K562 (cell line): ENCODE measurements around the gene ZFPM1. TPM values are rescaled to one million over a fixed set of nuclear protein-coding genes. Genes with fewer than 3 reads are reported as not detected.
A peak's percentile ranks its signal among the peaks of the same experiment; 100 is the strongest.

Experiments
- KDM1A ChIP-seq, 2 experiments: fragments of 450-650 bp; IDR thresholded peaks; 2 replicates each; pipeline ENCODE4 v1.6.1; 2016; ENCODE audit warnings: mild to moderate bottlenecking in 2 of 2
- NEUROD1 ChIP-seq: fragments of 150-350 bp; IDR thresholded peaks from 2 replicates; pipeline ENCODE4 v1.6.1; 2014; ENCODE audit warnings: borderline replicate concordance, low read length, low read depth; ENCODE audit not compliant: partially characterized antibody
- TAL1 ChIP-seq: fragments of 450-650 bp; IDR thresholded peaks from 2 replicates; pipeline ENCODE4 v1.6.1; 2016; ENCODE audit warnings: mild to moderate bottlenecking
- ZNF232 ChIP-seq: sonication (generic); formaldehyde crosslinking; IDR thresholded peaks from 2 replicates; pipeline ENCODE4 v1.8.0; 2022; ENCODE audit warnings: mild to moderate bottlenecking, missing genetic modification reagents
- polyA plus RNA-seq, 8 experiments: library from polyadenylated mRNA; depleted of rRNA in 4 of 8; stranded (reverse) in 5 of 8; unstranded in 3 of 8; fragments of >200 nt; fragmentation: Nextera tagmentation in 2 of 8; fragmentation: Illumina TruSeq in 1 of 8; extraction: Ambion mirVana in 2 of 8; extraction: Trizol in 1 of 8; gene quantifications; 2 replicates each; pipeline versions ENCODE4 v1.2.1 to v1.2.3, GENCODE V29; 2011 to 2014; ENCODE audit warnings: inconsistent platforms in 1 of 8, missing spikeins in 1 of 8
- total RNA-seq, 7 experiments: library from RNA; depleted of rRNA in 6 of 7; stranded (reverse); fragments of >200 nt in 6 of 7; fragmentation: Illumina TruSeq in 2 of 7; extraction: Trizol in 2 of 7; gene quantifications; 2 replicates each; pipeline versions ENCODE4 v1.2.1 to v1.2.3, GENCODE V29; 2011 to 2021; ENCODE audit warnings: low replicate concordance in 1 of 7
- TF ChIP-seq, protein P1 (sequence below): IDR thresholded peaks from 3 replicates; pipeline ENCODE4 v1.6.1; 2011; ENCODE audit warnings: borderline replicate concordance, mild to moderate bottlenecking, moderate library complexity; ENCODE audit not compliant: insufficient read length; ENCODE audit errors: extremely low read depth
- TF ChIP-seq, protein P2 (sequence below): IDR thresholded peaks from 2 replicates; pipeline ENCODE4 v1.6.1; 2011; ENCODE audit not compliant: insufficient read length; ENCODE audit errors: extremely low read depth
- TF ChIP-seq, protein P3 (sequence below): sonication (generic); formaldehyde crosslinking; IDR thresholded peaks from 2 replicates; pipeline ENCODE4 v1.9.0; 2022; ENCODE audit warnings: mild to moderate bottlenecking, missing genetic modification reagents
- TF ChIP-seq, protein P4 (sequence below): fragments of 450-650 bp; IDR thresholded peaks from 2 replicates; pipeline ENCODE4 v1.6.1; 2016; ENCODE audit warnings: antibody characterized with exemption
- TF ChIP-seq, protein P5 (sequence below): fragments of 250-450 bp; sonication (Bioruptor Pico); IDR thresholded peaks from 2 replicates; pipeline ENCODE4 v1.4.0; 2020; ENCODE audit warnings: mild to moderate bottlenecking

ZFPM1 gene
- total and polyA plus RNA-seq, 9 of the 15 experiments (the other 6 are each of a cell fraction or from before 2014, with no cell fraction given): 0.03 to 35.9 (median 1.4) TPM

DNA sequence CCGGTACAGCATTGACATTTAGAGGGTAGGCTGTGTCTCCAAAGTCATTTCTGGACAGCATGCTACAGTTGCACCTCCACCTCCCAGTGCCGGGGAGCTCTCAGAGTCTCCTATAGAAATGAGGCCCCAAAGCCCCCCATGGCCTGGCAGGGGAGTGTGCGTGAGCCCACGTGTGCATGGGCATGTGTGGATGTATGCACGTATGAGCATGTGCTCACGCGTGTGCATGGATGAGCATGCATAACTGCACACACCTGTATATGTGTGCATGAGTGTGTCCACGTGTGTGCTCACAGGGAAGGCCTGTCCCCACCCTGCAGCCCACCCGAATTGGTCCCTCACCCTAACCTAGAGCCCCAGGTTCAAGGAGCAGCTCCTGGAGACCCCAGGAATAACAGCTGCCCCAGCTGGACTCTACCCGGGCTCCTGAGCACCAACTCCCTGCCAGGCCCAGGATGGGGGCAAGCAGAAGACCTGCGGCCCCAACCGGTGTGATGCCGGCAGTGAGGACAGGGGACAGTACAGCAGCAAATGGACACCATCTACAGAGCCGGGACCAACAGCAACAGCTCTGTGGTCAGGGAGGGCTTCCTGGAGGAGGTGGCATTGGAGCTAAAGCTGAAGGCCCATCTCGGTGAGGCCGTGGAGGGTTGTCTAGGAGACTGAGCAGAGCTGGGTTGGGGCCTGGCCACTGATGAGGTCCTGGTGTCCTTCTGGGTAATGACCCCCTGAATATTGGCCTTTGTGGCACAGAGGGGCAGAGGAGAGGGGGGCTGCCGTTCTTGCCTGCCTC lies 35.2 kb upstream of the ZFPM1 start (continued):
- TF ChIP-seq, protein P1, sequence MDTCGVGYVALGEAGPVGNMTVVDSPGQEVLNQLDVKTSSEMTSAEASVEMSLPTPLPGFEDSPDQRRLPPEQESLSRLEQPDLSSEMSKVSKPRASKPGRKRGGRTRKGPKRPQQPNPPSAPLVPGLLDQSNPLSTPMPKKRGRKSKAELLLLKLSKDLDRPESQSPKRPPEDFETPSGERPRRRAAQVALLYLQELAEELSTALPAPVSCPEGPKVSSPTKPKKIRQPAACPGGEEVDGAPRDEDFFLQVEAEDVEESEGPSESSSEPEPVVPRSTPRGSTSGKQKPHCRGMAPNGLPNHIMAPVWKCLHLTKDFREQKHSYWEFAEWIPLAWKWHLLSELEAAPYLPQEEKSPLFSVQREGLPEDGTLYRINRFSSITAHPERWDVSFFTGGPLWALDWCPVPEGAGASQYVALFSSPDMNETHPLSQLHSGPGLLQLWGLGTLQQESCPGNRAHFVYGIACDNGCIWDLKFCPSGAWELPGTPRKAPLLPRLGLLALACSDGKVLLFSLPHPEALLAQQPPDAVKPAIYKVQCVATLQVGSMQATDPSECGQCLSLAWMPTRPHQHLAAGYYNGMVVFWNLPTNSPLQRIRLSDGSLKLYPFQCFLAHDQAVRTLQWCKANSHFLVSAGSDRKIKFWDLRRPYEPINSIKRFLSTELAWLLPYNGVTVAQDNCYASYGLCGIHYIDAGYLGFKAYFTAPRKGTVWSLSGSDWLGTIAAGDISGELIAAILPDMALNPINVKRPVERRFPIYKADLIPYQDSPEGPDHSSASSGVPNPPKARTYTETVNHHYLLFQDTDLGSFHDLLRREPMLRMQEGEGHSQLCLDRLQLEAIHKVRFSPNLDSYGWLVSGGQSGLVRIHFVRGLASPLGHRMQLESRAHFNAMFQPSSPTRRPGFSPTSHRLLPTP: peak; percentile 56
- TF ChIP-seq KDM1A (IDR thresholded peaks at IDR 0.05) (peak in 1 of 2 experiments; percentile 43; a peak in 1 of 4 replicates), TAL1 (no peak), ZNF232 (no peak), NEUROD1 (no peak)
- TF ChIP-seq, protein P2, sequence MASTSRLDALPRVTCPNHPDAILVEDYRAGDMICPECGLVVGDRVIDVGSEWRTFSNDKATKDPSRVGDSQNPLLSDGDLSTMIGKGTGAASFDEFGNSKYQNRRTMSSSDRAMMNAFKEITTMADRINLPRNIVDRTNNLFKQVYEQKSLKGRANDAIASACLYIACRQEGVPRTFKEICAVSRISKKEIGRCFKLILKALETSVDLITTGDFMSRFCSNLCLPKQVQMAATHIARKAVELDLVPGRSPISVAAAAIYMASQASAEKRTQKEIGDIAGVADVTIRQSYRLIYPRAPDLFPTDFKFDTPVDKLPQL: no peak
- TF ChIP-seq, protein P3, sequence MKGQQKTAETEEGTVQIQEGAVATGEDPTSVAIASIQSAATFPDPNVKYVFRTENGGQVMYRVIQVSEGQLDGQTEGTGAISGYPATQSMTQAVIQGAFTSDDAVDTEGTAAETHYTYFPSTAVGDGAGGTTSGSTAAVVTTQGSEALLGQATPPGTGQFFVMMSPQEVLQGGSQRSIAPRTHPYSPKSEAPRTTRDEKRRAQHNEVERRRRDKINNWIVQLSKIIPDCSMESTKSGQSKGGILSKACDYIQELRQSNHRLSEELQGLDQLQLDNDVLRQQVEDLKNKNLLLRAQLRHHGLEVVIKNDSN (CRISPR knock-in tag): no peak
- TF ChIP-seq, protein P4, sequence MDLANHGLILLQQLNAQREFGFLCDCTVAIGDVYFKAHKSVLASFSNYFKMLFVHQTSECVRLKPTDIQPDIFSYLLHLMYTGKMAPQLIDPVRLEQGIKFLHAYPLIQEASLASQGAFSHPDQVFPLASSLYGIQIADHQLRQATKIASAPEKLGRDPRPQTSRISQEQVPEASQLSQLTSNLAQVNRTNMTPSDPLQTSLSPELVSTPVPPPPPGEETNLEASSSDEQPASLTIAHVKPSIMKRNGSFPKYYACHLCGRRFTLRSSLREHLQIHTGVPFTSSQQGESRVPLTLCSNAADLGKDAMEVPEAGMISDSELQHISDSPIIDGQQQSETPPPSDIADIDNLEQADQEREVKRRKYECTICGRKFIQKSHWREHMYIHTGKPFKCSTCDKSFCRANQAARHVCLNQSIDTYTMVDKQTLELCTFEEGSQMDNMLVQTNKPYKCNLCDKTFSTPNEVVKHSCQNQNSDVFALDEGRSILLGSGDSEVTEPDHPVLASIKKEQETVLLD: no peak
- TF ChIP-seq, protein P5, sequence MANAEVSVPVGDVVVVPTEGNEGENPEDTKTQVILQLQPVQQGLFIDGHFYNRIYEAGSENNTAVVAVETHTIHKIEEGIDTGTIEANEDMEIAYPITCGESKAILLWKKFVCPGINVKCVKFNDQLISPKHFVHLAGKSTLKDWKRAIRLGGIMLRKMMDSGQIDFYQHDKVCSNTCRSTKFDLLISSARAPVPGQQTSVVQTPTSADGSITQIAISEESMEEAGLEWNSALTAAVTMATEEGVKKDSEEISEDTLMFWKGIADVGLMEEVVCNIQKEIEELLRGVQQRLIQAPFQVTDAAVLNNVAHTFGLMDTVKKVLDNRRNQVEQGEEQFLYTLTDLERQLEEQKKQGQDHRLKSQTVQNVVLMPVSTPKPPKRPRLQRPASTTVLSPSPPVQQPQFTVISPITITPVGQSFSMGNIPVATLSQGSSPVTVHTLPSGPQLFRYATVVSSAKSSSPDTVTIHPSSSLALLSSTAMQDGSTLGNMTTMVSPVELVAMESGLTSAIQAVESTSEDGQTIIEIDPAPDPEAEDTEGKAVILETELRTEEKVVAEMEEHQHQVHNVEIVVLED (CRISPR knock-in tag): no peak
